Upper lobe of right lung (tissue), 1 donor: ENCODE data around the gene PLPPR3. TPM values are rescaled to one million over a fixed set of nuclear protein-coding genes. Genes with fewer than 3 reads are reported as not detected.

Experiments
- ATAC-seq: fragments of 200-7000 bp; cut with Tn5 transposase; one replicate; pipeline ENCODE4 v1.9.1; 2020; ENCODE audit warnings: mild to moderate bottlenecking, moderate library complexity
- DNase-seq: peaks from one replicate; pipeline ENCODE4 v3.0.0-alpha.2; 2020
- H3K27ac ChIP-seq: fragments of 200-600 bp; one replicate; pipeline ENCODE4 v1.8.0; 2022
- H3K27me3 ChIP-seq: fragments of 200-600 bp; one replicate; pipeline ENCODE4 v1.8.0; 2022; ENCODE audit warnings: mild to moderate bottlenecking
- H3K36me3 ChIP-seq: fragments of 200-600 bp; one replicate; pipeline ENCODE4 v1.8.0; 2022
- H3K4me1 ChIP-seq: fragments of 200-600 bp; one replicate; pipeline ENCODE4 v1.8.0; 2022
- H3K4me3 ChIP-seq: fragments of 200-600 bp; one replicate; pipeline ENCODE4 v1.8.0; 2022; ENCODE audit warnings: mild to moderate bottlenecking
- H3K9me3 ChIP-seq: fragments of 200-600 bp; one replicate; pipeline ENCODE4 v1.8.0; 2022
- intact Hi-C: fragments of 100-400 bp; cut with DNase I; formaldehyde crosslinking; loops from one replicate; pipeline ENCODE4 v1.11.0; 2022
- total RNA-seq: library from RNA; stranded (reverse); fragmentation: NEBNext Ultra II Directional; extraction: Animal tissue kit (Norgen Biotek cat#: 25700); gene quantifications from one replicate; pipeline ENCODE4 v1.2.1, GENCODE V29; 2021
- TF ChIP-seq, protein P1 (sequence below): fragments of 200-600 bp; IDR thresholded peaks from one replicate; pipeline ENCODE4 v1.8.0; 2022; ENCODE audit warnings: antibody characterized with exemption
- donor health status: DM: no; HTN: yes; CAD: no; lungs with severe emphysema.

PLPPR3 gene
- total RNA-seq, 1 donor from 2014 or later: 0.46 TPM

- TF ChIP-seq, protein P1, sequence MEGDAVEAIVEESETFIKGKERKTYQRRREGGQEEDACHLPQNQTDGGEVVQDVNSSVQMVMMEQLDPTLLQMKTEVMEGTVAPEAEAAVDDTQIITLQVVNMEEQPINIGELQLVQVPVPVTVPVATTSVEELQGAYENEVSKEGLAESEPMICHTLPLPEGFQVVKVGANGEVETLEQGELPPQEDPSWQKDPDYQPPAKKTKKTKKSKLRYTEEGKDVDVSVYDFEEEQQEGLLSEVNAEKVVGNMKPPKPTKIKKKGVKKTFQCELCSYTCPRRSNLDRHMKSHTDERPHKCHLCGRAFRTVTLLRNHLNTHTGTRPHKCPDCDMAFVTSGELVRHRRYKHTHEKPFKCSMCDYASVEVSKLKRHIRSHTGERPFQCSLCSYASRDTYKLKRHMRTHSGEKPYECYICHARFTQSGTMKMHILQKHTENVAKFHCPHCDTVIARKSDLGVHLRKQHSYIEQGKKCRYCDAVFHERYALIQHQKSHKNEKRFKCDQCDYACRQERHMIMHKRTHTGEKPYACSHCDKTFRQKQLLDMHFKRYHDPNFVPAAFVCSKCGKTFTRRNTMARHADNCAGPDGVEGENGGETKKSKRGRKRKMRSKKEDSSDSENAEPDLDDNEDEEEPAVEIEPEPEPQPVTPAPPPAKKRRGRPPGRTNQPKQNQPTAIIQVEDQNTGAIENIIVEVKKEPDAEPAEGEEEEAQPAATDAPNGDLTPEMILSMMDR: no peak
- no peak for ATAC-seq
- Histone ChIP-seq H3K36me3 (peaks cover 93% of the 10 kb centered on the region), H3K9me3 (no peaks in the 10 kb centered on the region), H3K27ac (no peak overlapping the region), H3K27me3 (no peaks in the 10 kb centered on the region), H3K4me1 (peaks cover 25% of the 10 kb centered on the region), H3K4me3 (no peak overlapping the region)
- peak; percentile 64 for DNase-seq
- intact Hi-C loops: no loop called here
Observed at GRCh38 chr19:805600-806550, 15.9 kb downstream of the PLPPR3 start.

DNA sequence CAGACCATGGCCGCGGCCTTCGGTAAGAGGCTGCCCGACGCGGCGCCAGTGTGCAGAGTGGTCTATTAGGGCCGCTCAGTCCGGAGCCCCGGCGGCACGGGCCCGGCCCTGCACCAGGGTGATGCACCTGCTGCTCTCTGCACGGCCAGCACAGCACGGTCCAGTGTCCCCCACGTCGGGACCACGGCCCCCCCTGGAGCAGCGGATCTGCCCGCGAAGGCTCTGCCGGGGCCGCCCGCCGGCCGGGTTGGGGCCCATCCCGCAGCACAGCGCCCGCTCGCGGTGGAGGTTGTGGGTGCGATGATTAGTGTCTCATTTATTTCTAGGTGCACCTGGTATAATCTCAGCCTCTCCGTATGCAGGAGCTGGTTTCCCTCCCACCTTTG, 16.6 kb downstream of the PLPPR3 start:
- intact Hi-C loops: no loop called here
- H3K27ac ChIP-seq: no peak overlapping the region
- no peak for ATAC-seq
- peak; percentile 51 for DNase-seq
- H3K4me1 ChIP-seq: peaks cover 32% of the 10 kb centered on the region
- no peaks in the 10 kb centered on the region for H3K27me3 ChIP-seq
- H3K36me3 ChIP-seq: peaks cover 93% of the 10 kb centered on the region
- no peaks in the 10 kb centered on the region for H3K9me3 ChIP-seq
- H3K4me3 ChIP-seq: no peak overlapping the region
- TF ChIP-seq, protein P1: no peak

DNA sequence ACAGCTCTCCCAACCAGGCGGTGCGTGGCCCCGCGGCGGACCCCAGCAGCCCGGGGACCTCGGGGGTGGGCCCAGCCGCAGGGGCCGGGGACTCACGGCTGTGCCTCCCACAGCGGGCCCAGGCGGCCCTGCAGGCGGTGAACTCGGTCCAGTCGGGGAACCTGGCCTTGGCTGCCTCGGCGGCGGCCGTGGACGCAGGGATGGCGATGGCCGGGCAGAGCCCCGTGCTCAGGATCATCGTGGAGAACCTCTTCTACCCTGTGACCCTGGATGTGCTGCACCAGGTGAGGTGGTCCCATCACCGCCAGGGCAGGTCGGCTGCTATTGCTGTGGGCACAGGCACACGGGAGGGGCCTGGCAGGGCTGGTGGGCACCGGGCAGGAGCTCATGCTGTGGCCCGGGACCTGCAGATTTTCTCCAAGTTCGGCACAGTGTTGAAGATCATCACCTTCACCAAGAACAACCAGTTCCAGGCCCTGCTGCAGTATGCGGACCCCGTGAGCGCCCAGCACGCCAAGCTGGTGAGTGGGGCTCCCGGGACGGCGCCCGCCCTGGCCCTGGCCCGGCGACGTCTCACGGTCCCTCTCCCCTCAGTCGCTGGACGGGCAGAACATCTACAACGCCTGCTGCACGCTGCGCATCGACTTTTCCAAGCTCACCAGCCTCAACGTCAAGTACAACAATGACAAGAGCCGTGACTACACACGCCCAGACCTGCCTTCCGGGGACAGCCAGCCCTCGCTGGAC, 17.2 kb downstream of the PLPPR3 start:
- intact Hi-C loops: no loop called here
- Histone ChIP-seq H3K27me3 (no peaks in the 10 kb centered on the region), H3K36me3 (peaks cover 93% of the 10 kb centered on the region), H3K9me3 (no peaks in the 10 kb centered on the region), H3K4me3 (no peak overlapping the region), H3K27ac (no peak overlapping the region), H3K4me1 (peaks cover 38% of the 10 kb centered on the region)
- no peak for ATAC-seq
- peak; percentile 61 for DNase-seq
- TF ChIP-seq, protein P1: no peak

DNA sequence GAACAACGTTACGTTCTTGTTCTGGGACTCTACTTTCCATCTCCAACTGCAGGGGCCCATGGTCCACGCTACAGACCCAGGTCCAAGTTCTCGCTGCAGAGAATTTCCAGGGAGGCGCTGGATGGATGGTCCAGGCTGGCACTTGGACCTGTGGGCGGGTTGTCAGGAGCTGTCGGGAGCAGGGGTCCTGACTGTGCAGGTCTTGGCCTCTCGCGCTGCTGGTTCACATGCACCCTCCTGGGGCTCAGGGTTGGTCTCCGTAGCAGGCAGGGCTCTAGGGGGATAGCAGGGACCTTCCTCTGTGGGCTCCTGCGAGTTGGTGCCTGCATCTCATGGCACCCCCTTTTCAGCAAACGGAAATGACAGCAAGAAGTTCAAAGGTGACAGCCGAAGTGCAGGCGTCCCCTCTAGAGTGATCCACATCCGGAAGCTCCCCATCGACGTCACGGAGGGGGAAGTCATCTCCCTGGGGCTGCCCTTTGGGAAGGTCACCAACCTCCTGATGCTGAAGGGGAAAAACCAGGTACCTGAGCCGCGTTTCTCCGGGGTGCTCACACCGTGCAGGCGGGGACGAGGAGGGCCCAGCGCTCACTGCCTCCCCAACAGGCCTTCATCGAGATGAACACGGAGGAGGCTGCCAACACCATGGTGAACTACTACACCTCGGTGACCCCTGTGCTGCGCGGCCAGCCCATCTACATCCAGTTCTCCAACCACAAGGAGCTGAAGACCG, 17.9 kb downstream of the PLPPR3 start:
- intact Hi-C loops: no loop called here
- H3K4me3 ChIP-seq: no peak overlapping the region
- ATAC-seq (no peak), DNase-seq (peak; percentile 60)
- no peaks in the 10 kb centered on the region for H3K9me3 ChIP-seq
- no peaks in the 10 kb centered on the region for H3K27me3 ChIP-seq
- TF ChIP-seq, protein P1: no peak
- peaks cover 45% of the 10 kb centered on the region for H3K4me1 ChIP-seq
- peaks cover 90% of the 10 kb centered on the region for H3K36me3 ChIP-seq
- H3K27ac ChIP-seq: no peak overlapping the region

- peaks cover 83% of the 10 kb centered on the region for H3K36me3 ChIP-seq
- no peaks in the 10 kb centered on the region for H3K9me3 ChIP-seq
- peak overlapping the region; percentile 30 for H3K27ac ChIP-seq
- H3K4me3 ChIP-seq: no peak overlapping the region
- H3K4me1 ChIP-seq: peaks cover 46% of the 10 kb centered on the region
- ATAC-seq: no peak
- no peak for DNase-seq
- no peaks in the 10 kb centered on the region for H3K27me3 ChIP-seq
- TF ChIP-seq, protein P1: no peak
- intact Hi-C loops: no loop called here
Observed at GRCh38 chr19:803099-803561, 18.6 kb downstream of the PLPPR3 start.
